Natural killer cell (primary cell): ENCODE results near the gene DAD1. TPM values are rescaled to one million over a fixed set of nuclear protein-coding genes. Genes with fewer than 3 reads are reported as not detected.

Experiments used
- ATAC-seq, 3 donors: fragments of 150-1000 bp in 2 of 3; fragments of 200-7000 bp in 1 of 3; cut with Tn5 transposase; 1 replicate in 1 of 3; 2 replicates in 2 of 3; pipeline ENCODE4 v1.10.0; 2021; ENCODE audit warnings: mild to moderate bottlenecking in 2 of 3, moderate library complexity in 2 of 3
- DNase-seq, 2 donors: peaks; one replicate each; pipeline versions ENCODE4 v3.0.0 to v3.0.0-alpha.2; 2013 to 2021; ENCODE audit warnings: mixed read lengths in 1 of 2
- H3K27ac ChIP-seq: one replicate; pipeline ENCODE4 v1.5.1; 2013; ENCODE audit warnings: mild to moderate bottlenecking, low read length
- H3K27me3 ChIP-seq: one replicate; pipeline ENCODE4 v1.6.1; 2013; ENCODE audit warnings: low read length; ENCODE audit not compliant: control insufficient read depth, insufficient read depth
- H3K36me3 ChIP-seq: one replicate; pipeline ENCODE4 v1.6.1; 2013; ENCODE audit warnings: low read length; ENCODE audit not compliant: control insufficient read depth, insufficient read depth
- H3K4me1 ChIP-seq: one replicate; pipeline ENCODE4 v1.6.1; 2013; ENCODE audit warnings: low read length; ENCODE audit not compliant: control insufficient read depth, insufficient read depth
- H3K4me3 ChIP-seq: one replicate; pipeline ENCODE4 v1.5.1; 2013; ENCODE audit warnings: low read length
- H3K9me3 ChIP-seq: one replicate; pipeline ENCODE4 v1.6.1; 2013; ENCODE audit warnings: low read length; ENCODE audit not compliant: control insufficient read depth, insufficient read depth
- H3K27ac Mint-ChIP-seq, 2 donors: one replicate each; pipeline ENCODE4 v1.8.0; 2022; ENCODE audit warnings: mild to moderate bottlenecking in 2 of 2, mixed read lengths in 2 of 2, moderate library complexity in 1 of 2
- H3K27me3 Mint-ChIP-seq, 2 donors: one replicate each; pipeline ENCODE4 v1.8.0; 2022; ENCODE audit warnings: low read depth in 2 of 2, mixed read lengths in 2 of 2
- H3K36me3 Mint-ChIP-seq: one replicate; pipeline ENCODE4 v1.8.0; 2022; ENCODE audit warnings: mixed read lengths
- H3K4me1 Mint-ChIP-seq, 2 donors: one replicate each; pipeline ENCODE4 v1.8.0; 2022; ENCODE audit warnings: mixed read lengths in 2 of 2
- H3K4me3 Mint-ChIP-seq: one replicate; pipeline ENCODE4 v1.8.0; 2022; ENCODE audit warnings: mild to moderate bottlenecking, moderate library complexity, mixed read lengths
- H3K9me3 Mint-ChIP-seq, 2 donors: one replicate each; pipeline ENCODE4 v1.8.0; 2022; ENCODE audit warnings: mixed read lengths in 2 of 2
- CTCF ChIP-seq: fragments of 200-600 bp; IDR thresholded peaks from one replicate; pipeline ENCODE4 v1.8.0; 2022; ENCODE audit warnings: antibody characterized with exemption
- WGBS: methylation state at CpG from one replicate; pipeline ENCODE4 v1.1.7; 2013; ENCODE audit warnings: missing lambda C conversion rate; ENCODE audit not compliant: insufficient coverage; 5-methylcytosine and 5-hydroxymethylcytosine counted together
- intact Hi-C: fragments of 100-400 bp; cut with micrococcal nuclease; formaldehyde crosslinking; loops from one replicate; pipeline ENCODE4 v1.14.2; 2022
- total RNA-seq, 4 donors: library from RNA; stranded (reverse); fragments of 120-200 nt in 1 of 4; gene quantifications; one replicate each; pipeline versions ENCODE4 v1.2.3 to v1.2.4, GENCODE V29; 2013 to 2022

Gene DAD1
- total RNA-seq, 3 donors from 2014 or later (not counting 1 experiment from before 2014, with no cell fraction given), result 79.5 to 97.9 (median 92.8) TPM

- H3K27ac Mint-ChIP-seq, result peak overlapping the region; percentile 98 to 100
- Histone ChIP-seq H3K4me3 (no peak overlapping the region), H3K27ac (peak overlapping the region; percentile 82), H3K36me3 (peaks cover 5% of the 10 kb centered on the region), H3K27me3 (no peaks in the 10 kb centered on the region), H3K9me3 (no peaks in the 10 kb centered on the region), H3K4me1 (peaks cover 83% of the 10 kb centered on the region)
- no peak for TF ChIP-seq CTCF
- 59% methylated on average over 4 of the region's 5 CpGs for WGBS
- H3K27me3 Mint-ChIP-seq, result no peaks in the 10 kb centered on the region
- intact Hi-C loops, result loop anchor here (5.0 kb wide), 1 partner anchor 308 kb away; the partner anchor contains the start of gene LRP10
- H3K9me3 Mint-ChIP-seq, result no peaks in the 10 kb centered on the region
- peaks cover 6% of the 10 kb centered on the region for H3K36me3 Mint-ChIP-seq
- DNase-seq (peak in 1 of 2 donors; percentile 47), ATAC-seq (no peak)
- H3K4me3 Mint-ChIP-seq, result peak overlapping the region; percentile 83
- peaks cover 93 to 99% of the 10 kb centered on the region in 2 donors for H3K4me1 Mint-ChIP-seq
Measured at GRCh38 chr14:22563987-22564386, 25.0 kb downstream of the DAD1 start.

- Mint-ChIP-seq H3K36me3 (peaks cover 6% of the 10 kb centered on the region), H3K4me1 (peaks cover 93 to 99% of the 10 kb centered on the region in 2 donors)
- H3K27ac ChIP-seq, result peak overlapping the region; percentile 82
Measured at GRCh38 chr14:22561661-22562579, 27.1 kb downstream of the DAD1 start.

GRCh38 chr14:22561366-22561660 lies 27.7 kb downstream of the DAD1 start:
- WGBS, result 6% methylated on average over 3 of the region's 3 CpGs
- DNase-seq, result no peak
- H3K4me3 Mint-ChIP-seq, result peak overlapping the region; percentile 73
- no peak for ATAC-seq
- intact Hi-C loops, result loop anchor here (5.0 kb wide), 1 partner anchor 311 kb away; the partner anchor contains the start of gene LRP10
- H3K4me1 Mint-ChIP-seq, result peaks cover 91 to 99% of the 10 kb centered on the region in 2 donors
- H3K27ac Mint-ChIP-seq, result peak overlapping the region; percentile 98 to 100
- peaks cover 92% of the 10 kb centered on the region for H3K4me1 ChIP-seq
- peaks cover 5% of the 10 kb centered on the region for H3K36me3 ChIP-seq
- no peak for TF ChIP-seq CTCF
- peak overlapping the region; percentile 82 for H3K27ac ChIP-seq
- no peaks in the 10 kb centered on the region for H3K9me3 ChIP-seq
- no peaks in the 10 kb centered on the region for H3K9me3 Mint-ChIP-seq
- H3K36me3 Mint-ChIP-seq, result peaks cover 6% of the 10 kb centered on the region
- no peak overlapping the region for H3K4me3 ChIP-seq
- peaks cover 0 to under 1% of the 10 kb centered on the region in 2 donors for H3K27me3 Mint-ChIP-seq
- H3K27me3 ChIP-seq, result no peaks in the 10 kb centered on the region

More at GRCh38 chr14:22561661-22562579, 27.1 kb downstream of the DAD1 start:
- no peak overlapping the region for H3K4me3 ChIP-seq
- Mint-ChIP-seq H3K4me3 (peak overlapping the region; percentile 73), H3K27ac (peak overlapping the region; percentile 98 to 100), H3K27me3 (no peaks in the 10 kb centered on the region), H3K9me3 (no peaks in the 10 kb centered on the region)
- WGBS, result 9% methylated on average over 10 of the region's 11 CpGs
- H3K4me1 ChIP-seq, result peaks cover 90% of the 10 kb centered on the region
- peaks cover 5% of the 10 kb centered on the region for H3K36me3 ChIP-seq
- DNase-seq, result peak; percentile 52 to 92
- intact Hi-C loops, result loop anchor here (5.0 kb wide), 1 partner anchor 310 kb away; the partner anchor contains the start of gene LRP10
- ATAC-seq, result peak; percentile 36 to 62 (median 56)
- no peaks in the 10 kb centered on the region for H3K9me3 ChIP-seq
- TF ChIP-seq CTCF, result no peak
- H3K27me3 ChIP-seq, result no peaks in the 10 kb centered on the region
